ENCODE measurements around the gene FSCB.

- TF ChIP-seq, protein P1, sequence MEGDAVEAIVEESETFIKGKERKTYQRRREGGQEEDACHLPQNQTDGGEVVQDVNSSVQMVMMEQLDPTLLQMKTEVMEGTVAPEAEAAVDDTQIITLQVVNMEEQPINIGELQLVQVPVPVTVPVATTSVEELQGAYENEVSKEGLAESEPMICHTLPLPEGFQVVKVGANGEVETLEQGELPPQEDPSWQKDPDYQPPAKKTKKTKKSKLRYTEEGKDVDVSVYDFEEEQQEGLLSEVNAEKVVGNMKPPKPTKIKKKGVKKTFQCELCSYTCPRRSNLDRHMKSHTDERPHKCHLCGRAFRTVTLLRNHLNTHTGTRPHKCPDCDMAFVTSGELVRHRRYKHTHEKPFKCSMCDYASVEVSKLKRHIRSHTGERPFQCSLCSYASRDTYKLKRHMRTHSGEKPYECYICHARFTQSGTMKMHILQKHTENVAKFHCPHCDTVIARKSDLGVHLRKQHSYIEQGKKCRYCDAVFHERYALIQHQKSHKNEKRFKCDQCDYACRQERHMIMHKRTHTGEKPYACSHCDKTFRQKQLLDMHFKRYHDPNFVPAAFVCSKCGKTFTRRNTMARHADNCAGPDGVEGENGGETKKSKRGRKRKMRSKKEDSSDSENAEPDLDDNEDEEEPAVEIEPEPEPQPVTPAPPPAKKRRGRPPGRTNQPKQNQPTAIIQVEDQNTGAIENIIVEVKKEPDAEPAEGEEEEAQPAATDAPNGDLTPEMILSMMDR (IDR thresholded peaks at IDR 0.05), result no peak
- no peak for TF ChIP-seq EP300 (IDR thresholded peaks at IDR 0.05)
These were observed 1.8 kb upstream of the FSCB start for GRCh38 chr14:44508834-44509233.

All from gastroesophageal sphincter (tissue), 3 donors.